Suppressor macrophage (primary cell): ENCODE measurements around the gene TERB1.

Source experiments
- DNase-seq, 4 experiments: peaks; one replicate each; pipeline ENCODE4 v3.0.0-alpha.2; 2020 to 2022
- total RNA-seq, 17 experiments: gene quantifications; one replicate each; lab custom pipeline; 2026; ENCODE audit warnings: mixed read lengths in 6 of 17, inconsistent platforms in 3 of 17; lab: John Stamatoyannopoulos, UW

TERB1 gene, protein sequence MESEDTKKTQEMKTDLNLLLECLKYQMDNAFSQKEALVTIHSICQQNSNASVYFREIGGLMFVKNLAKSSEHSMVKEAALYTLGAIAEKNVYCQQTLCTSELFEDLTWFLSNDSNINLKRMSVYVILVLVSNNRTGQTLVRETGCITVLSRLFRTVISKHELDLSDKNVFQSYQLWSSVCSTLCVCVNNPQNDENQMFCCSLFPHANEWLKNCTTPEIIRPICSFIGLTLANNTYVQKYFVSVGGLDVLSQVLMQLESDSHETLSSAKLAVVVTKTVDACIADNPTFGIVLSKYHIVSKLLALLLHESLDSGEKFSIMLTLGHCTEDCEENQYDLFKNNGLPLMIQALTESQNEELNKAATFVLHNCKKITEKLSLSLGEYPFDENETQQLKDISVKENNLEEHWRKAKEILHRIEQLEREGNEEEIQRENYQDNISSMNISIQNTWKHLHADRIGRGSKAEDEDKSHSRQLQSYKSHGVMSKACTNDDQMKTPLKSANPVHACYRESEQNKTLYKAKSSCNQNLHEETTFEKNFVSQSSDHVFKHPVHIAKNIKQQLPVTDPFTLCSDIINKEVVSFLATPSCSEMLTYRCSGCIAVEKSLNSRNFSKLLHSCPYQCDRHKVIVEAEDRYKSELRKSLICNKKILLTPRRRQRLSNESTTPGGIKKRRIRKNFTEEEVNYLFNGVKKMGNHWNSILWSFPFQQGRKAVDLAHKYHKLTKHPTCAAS
- total RNA-seq = 0 to 1.7 (median 0.03) reads per million in 17 experiments

DNA sequence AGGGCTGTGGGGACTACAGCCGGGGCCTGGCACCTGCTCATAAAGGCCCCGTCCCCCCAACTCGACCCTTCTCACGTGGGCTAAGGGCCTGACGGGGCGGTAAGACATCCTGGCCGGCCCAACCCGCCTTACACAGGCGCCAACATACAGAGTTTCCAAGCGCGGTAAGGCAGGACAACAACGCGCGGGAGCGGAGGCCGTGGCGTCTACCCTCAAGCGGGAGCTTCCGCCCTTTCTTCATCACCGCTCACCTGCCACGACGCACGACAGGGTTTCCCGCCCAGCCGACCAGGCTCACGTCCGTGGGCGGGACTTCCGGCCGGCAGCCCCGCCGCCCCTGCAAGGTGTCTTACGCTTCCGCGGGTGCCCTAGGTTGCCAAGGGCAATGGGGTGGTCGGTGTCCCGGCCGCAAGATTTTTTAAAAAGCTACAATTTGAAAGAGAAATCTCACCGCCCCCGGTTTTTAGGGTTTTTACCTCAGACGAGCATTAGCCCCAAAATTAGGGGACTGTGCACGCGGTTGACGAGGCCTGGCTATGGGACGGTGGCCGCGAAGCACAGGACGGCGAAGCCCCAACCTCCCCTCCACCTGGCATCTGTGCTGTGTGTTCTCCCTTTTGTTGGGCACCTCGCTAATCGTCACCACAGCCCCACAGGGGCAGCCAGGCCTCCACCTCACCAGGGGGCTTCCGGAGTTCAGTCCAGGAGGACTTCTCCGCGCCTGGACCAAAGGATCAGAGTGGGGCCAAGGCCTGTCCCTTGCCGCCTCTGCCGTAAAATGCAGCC lies at the start of gene TERB1:
Gene TERB1, minus strand, starts transcription at position 265 of the 786 bp plus-strand sequence. CDS start 4,786 bp downstream, outside the sequence.
- no peak for DNase-seq

DNA sequence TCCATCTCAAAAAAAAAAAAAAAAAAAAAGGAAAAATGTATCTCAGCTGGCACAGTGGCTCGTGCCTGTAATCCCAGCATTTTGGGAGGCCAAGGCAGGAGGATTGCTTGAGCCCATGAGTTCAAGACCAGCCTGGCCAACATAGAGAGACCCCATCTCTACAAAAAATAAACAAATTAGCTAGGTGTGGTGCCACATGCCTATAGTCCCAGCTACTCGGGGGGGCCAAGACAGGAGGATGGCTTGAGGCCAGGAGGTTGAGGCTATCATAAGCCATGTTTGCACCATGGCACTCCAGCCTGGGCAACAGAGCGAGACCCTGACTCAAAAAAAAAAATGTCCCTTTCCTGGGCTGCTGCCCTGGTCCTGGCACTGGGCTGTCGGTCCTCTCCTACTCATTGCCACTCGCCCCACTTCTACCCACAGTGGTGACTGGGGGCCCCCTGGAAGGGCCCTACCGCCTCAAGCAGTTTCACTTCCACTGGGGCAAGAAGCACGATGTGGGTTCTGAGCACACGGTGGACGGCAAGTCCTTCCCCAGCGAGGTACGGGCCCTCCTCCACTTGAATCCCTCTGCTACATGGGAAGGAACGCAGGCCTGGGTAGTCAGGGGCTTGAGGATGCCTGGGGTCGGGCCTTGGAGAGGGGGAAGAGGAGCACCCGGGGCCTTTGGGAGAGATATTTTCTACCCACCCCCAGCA lies 48.9 kb upstream of the TERB1 start:
- DNase-seq = peak in 2 of 4 experiments; percentile 29 to 36

DNA sequence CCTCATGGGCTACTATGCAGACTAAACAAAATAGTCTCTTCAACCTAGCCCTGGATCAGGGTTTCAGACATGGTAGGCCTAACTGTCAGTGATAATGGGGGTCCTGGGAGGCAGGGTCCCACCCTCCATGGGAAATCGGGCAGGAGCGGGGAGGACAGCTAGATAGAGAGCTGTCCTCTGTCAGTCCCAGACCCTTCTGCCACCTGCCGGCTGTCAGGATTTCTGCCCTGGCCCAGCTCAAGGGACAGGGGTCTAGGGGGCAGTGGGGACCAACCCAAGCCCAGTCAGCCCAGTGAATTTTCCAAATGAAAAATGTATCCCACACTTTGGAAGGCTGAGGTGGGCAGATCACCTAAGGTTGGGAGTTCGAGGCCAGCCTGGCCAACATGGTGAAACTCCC lies 48.2 kb upstream of the TERB1 start:
- no peak for DNase-seq

DNA sequence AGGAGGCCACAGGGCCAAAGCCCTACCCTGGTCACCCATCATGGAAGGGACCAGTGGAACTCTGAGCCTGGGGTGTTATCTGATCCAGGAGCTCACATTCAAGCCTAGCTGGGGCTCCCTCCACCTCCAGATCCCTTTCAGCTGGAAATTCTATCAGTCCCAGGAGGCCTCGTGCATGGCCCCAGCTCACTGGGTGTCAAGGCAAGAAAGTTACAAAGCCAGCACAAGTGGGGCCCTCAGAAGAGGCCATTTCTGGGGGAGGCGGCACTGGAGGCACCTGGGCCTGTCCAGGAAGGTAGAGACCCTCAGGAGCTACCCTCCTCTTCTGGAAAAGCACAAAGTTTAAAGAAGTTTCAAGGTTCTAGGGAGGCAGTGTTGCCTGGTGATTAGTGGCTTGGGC lies 47.6 kb upstream of the TERB1 start:
- no peak for DNase-seq

DNA sequence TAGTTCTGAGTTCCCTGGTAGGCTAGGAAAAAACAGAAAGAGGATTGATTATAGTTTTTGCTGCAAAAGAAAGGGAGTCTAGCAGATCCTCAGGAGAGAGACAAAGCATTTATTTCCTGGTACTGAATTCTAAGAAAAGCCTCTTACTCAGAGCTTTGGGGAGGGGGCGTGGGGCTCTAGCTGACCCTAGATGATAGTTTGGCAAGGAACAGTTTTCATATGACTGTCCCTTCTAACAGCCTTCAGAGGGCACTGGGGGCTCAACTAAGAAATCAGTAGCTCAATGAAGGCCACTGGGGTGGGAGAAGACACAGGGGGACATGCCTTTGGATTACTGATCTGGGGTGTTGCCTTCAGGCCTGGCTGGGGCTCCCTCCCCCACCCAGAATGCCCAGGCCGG lies 46.8 kb upstream of the TERB1 start:
- DNase-seq = no peak

DNA sequence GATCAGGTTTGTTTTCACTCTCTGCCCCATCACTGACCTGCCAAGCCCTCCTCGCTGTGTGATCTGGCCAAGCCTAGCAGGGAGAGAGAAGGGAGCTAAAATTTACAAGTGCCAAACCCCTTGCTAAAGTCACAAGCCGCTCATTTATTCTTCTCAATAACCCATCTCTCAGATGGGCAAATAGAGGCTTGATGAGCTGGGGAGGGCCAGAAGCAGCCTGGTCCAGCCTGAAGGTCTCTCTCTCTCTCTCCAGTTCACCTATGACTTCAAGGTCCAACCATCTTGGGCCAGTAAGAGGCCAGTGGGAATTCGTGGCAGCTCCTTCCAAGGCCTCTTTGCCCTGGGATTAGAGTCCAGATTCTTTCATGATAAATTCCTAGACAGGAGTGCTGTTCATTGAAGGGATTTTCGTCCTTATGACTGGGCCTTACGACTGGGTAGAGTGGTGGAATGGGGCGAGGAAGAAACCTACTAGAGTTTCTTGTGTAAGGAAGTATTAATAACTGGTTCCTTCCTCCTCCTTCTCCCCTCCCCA lies 46.2 kb upstream of the TERB1 start:
- no peak for DNase-seq

DNA sequence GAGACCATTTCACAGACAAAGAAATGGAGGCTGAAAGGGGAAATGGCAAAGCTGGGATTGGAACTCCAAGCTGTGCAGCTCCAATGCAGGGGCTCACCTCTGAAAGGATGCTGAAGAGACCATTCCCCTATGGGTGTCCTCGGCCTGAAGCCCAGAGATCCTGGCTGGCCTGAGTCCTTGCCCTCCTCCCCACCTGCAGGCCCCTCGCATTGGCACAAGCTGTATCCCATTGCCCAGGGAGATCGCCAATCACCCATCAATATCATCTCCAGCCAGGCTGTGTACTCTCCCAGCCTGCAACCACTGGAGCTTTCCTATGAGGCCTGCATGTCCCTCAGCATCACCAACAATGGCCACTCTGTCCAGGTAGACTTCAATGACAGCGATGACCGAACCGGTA lies 45.4 kb upstream of the TERB1 start:
- no peak for DNase-seq

DNA sequence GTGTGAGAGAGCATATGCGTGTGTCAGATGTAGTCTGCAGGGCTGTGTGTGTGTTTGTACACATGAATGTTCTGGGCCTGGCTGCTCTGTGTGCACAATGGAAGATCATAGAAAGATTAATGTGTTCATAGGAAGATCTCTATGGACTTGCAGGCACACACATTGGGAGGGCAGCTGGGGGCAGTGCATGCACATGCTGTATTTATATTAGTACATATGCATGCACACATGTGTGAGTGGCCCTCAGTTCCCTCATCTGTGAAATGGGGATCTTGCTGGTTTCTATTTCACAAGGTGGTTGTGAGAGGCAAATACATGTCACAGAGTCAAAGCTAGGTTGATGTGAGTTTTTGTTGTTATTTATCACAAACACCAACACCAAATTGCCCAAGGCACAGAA lies 44.9 kb upstream of the TERB1 start:
- DNase-seq = no peak

DNA sequence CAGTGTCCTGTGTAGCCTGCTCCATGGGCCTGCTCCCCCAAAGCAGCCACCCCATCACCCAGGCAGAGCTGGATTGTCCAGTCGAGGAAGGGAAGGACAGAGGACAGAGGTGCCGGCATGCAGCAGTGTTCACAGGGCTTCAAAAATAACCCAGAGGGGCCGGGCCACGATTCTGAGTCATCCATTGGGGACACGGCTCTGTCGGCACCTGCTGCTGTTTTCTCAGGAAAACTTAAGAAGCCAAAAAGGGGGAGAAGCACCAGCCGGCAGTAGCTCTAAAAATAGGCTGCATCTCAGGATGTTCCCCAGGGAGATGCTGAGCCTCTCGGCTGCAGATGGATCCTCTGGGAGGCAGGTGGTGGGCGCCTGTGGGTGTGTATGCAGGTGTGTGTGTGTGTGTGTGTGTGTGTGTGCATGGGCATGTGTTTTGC lies 44.4 kb upstream of the TERB1 start:
- no peak for DNase-seq

DNA sequence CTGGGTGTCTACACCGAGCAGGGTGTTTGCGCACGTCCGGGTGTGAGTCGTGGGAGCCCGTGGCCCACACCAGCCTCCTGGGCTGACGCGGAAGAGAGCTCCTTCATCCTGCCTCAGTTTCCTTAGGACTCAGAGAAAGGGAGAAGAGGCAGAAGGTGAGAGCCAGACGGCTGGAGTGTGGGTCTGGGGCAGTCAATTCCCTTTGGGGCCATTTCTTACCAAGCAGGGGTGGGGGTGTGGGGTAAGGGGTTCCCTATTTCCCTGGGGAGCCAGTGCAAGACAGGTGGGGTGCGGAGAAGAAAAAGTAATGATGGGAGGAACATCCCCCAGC lies 43.7 kb upstream of the TERB1 start:
- no peak for DNase-seq

DNA sequence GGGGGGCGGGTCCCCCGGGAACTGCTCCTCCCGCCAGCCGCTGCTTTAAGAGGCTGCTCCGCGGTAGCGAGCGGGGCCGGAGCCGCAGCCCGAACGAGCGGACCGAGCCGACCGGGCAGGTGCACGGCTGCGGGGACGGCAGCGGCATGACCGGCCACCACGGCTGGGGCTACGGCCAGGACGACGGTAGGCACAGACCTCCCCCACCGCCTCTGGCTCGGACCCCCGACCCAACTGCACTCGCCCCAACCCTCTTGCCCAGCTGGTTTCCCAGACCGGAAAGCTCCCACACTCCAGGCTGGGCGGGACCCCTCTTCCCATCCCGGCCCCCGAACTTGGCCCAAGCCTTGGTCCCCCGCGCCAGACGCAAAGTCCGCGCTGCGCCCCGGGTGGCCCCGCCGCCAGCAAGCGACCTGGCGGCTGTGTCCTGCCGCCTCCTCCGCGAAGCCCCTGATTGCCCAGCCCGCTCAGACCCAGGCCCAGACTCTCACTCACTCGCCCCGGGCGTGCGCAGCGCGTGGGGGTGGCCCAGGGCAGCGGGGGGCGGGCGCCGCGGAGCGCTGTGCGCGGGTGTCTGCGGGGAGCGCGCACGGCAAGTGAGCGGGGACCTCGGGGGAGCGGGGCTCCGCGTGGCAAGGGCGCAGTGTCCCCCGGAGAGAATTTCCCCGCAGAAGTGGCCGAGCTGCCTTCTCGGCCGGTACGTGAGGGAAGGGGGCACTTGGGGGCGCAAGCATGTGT lies 43.1 kb upstream of the TERB1 start, which contains the start of gene CA7:
Gene CA7, plus strand, starts transcription at position 73 of the 738 bp plus-strand sequence. Its CDS starts 74 bp downstream, at position 147.
- DNase-seq = peak in 2 of 4 experiments; percentile 9 to 34

DNA sequence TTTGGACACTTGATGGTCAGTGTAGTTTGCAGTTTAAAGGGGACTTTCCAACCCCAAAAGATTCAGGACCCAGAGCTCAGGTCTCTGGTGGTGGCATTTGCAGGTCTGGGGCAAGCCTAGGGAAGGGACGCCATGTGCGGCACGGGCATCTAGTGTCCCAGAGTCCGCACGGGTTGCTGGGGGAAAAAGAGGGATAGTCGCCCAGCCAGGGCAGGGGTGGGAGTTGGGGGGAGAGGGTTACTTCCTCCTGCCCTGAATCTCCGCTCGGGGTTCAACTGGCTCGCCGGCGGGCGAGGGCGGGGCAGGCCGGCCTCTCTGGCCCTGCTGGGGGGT lies 42.6 kb upstream of the TERB1 start:
- no peak for DNase-seq

DNA sequence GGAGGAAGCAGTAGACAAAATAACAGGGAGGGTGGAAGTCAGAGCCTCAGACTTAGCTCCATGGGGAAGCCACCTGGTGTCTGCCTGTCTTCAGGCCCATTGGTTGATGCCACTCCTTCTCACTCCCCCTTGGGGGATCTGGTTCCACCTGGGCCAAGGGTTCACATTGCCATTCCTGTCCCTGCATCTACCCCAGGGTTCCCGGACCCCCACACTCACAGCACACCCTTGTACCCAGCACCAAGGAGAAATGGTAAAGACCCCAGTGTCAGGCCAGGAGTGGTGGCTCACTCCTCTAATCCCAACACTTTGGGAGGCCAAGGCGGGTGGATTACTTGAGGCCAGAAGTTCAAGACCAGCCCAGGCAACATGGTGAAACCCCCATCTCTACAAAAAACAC lies 41.8 kb upstream of the TERB1 start:
- DNase-seq = no peak

DNA sequence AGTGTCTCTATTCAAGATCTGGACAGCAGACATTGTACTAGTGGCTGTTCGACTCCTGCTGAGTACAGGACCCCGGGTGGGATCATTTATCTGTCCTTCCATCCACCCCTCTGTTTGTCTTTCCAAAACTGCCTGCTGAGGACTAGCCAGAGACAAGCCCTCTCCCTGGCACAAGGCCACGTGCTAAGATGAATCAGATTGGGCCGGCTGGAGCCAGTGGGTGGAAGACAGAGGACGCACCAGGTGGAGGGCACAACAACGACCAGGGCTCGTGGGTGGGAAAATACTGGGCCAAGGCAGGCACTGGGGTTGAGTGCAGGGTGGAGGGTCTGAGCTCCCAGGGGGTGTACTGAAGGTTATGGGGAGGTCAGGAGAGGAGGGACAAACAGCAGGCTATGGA lies 41.4 kb upstream of the TERB1 start:
- no peak for DNase-seq

DNA sequence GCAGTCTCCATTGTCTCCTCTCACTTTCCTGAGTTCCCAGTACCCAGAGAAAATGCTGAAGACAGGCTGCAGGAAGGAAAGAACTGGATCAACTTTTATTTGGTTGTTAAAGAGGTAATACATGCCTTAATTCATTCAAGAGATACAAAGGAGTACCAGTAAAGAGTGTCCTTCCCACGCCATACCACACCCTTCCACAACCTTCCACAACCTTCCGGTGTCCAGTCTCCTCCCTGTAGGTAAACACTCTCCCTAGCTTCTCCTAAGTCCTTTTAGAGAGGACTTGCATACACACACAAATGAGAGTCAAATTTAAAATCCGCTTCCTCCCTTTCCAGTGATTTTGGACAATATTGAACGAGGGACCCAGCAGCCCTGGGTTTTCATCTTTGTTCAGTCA lies 40.0 kb upstream of the TERB1 start:
- DNase-seq = no peak

DNA sequence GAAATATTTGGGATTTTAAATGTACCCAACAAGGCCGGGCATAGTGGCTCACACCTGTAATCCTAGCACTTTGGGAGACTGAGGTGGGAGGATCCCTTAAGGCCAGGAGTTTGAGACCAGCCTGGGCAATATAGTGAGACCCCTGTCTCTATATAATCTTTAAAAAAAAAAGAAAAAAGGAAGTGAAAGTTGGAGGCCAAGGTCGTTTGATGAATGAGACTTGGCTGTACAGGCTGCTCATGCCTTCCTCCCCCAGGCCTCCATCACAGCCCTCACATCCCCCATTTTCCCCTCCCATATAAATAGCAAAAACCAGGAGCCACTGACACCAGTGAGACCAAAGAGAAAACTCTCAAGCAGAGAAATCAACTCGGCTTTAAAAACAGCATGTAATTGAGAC lies 39.5 kb upstream of the TERB1 start:
- no peak for DNase-seq

DNA sequence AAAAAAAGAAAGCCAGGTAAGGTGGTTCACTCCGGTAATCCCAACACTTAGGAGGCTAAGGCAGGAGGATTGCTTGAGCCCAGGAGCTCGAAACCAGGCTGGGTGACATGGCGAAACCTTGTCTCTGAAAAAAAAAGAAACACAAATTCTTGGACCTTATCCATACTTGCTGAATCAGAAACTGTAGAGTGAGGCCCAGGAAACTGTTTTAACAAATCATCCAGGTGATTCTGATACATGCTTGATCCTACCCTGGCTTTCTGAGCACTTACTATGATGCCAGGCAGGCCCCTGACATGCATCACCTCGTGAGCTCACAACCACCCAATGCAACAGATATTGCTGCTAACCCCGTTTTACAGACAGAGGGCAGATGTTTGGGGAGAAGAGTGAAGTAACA lies 33.4 kb upstream of the TERB1 start:
- DNase-seq = no peak

DNA sequence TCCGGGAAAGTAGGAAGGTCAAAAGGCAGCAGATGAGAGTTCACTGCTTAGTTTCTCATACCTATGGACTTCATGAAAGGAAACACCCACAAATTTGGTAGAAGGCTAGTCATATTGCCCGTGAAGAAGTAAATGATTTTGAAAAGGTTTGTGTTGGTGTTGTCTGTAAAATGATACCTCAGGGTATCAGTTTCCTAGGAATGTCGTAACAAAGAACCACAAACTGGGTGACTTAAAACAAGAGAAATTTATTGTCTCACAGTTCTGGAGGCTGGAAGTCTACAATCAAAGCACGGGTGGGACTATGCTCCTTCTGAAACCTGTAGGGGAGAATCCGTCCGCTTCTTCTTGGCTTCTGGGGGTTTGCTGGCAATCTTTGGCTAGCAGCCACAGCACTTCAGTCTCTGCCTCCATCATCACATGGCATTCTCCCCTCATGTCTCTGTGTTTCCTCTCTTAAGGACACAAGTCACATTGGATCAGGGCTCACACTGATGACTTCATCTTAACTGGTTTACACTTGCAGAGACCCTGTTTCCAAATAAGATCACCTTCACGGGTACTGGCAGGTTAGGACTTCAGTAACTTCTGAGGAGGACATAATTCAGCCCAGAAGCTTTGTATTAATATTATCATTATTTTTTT lies 31.4 kb upstream of the TERB1 start:
- DNase-seq = no peak

DNA sequence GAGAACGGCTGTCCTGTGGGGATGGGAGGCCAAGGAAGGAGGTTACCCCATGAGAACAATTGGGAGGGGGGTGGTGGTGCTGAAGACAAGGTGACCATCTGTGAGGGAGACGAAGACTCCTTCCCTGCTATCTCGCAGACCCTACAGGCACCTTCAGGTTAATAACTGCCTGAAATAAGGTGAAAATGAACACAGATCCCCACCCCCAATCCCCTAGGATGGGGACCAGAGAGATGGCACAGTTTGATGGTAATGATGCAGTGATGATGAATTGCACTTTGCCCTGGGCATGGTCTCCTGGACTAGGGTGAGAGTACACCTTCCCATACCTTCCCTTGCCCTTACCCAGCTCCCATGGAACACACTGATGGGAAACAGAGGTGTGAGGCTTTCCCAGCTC lies 30.8 kb upstream of the TERB1 start:
- DNase-seq = no peak

DNA sequence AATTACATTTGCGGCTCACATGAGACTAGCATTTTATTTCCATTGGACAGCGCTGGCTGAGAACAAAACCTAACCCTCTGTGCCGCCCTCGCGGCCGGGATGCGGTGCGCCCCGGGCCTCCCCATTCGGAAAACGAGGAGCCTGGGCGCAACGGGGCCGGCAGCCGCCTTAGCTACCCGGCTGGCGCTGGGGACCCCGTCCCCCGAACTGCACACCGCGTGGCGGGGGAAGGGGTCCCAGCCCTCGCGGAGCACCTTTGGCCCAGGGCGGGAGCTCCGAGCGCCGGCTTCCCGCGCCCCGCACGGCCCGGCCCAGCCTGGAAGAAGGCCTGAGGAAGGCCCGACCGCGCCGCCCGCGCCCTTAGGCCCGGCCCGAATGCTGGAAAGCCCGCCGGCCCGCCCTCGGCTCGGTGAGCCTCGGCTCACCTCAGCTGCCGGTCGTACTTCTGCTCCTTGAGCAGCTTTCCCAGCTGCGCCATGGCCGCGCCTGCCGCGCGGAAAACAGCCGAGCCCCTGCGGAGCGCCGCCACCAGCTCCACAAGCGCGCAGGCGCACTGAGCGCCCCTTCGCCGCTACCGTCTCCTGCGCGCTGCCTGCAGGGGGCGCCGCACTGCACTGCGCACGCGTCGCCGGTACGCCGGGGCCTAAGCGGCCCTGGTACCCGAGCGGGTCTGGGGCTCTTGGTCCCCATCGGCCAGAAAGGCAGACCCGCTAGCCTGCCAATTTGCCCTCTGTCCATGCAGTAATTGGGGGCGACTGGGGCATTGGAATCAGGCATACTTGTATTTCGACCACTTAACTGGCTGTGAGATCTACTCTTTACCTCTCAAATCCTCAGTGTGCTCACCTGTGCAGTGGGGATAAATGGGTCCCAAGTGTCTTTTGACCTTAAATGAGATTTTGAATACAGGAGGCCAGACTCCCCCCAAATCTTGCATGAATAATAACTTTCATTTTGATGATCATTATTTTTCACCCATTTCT lies 29.3 kb upstream of the TERB1 start, which contains the start of gene NAE1:
Gene NAE1, minus strand, starts transcription at position 555 of the 983 bp plus-strand sequence. Its CDS starts 77 bp downstream, at position 478.
- DNase-seq = peak; percentile 93 to 98 (median 97)
